ENCODE measurements around the gene IGDCC3. TPM values are rescaled to one million over a fixed set of nuclear protein-coding genes. Genes with fewer than 3 reads are reported as not detected.
A peak's percentile ranks its signal among the peaks of the same experiment; 100 is the strongest.

IGDCC3 gene
- total and polyA plus RNA-seq, 2 of the 8 experiments (the other 6 are each of a cell fraction or from before 2014, with no cell fraction given) = 26.8 to 45.7 TPM

DNA sequence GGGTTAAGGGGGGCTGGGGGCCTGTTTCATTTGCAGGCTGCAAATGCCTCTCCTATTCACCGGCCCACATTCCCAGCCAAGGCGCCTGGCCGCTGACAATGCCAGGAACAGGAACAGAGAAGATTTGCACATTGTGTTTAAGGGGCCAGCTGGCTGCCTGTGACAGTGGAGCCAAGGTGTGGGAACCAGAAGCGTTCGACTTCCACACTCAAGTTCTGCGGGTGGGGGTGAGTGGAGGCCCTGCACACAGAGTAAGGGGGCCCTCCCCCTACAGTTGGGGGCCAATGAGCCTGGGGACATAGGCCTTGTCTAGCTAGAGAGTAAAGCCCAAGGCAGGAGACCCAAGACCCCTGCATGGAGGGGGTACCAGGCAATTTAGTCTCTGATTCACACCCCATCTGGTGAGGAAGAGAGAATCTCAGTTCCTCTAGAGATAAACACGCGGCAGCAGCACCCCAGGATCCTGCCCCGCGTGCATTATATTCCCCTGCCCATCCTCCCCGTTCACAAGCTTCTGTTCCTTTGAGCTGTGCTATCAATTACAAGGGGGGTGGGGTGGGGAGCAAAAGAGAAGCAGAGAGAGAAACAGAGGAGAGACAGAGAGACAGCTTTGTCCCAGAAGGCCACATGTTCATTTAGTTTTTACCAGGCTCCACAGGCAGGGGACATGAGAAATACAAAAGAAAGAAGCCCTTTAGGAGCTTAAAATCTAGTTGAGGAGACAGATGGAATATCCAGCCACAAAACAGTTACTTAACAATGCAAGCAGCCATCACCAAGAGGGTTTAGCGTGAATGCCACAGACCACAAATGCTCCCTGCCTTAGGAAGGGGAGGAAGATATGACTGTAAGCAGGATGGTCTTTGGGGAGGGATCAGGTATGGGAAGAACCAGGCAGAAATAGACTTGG is 9.2 kb downstream of the IGDCC3 start (continued):
- TF ChIP-seq EP300 (IDR thresholded peaks at IDR 0.05; ENCODE audit: borderline replicate concordance in 1 of 2, low read depth in 2 of 2, low read length in 2 of 2) (no peak), YY1 (IDR thresholded peaks at IDR 0.05; ENCODE audit: low read depth, low read length) (no peak), CHD1 (IDR thresholded peaks at IDR 0.05; ENCODE audit: low read depth, low read length) (no peak), POLR2AphosphoS5 (IDR thresholded peaks at IDR 0.05; ENCODE audit: low read depth, low read length) (0 out of 2 replicates have a peak, but pooled peaks have one; percentile 32), RNF2 (IDR thresholded peaks at IDR 0.05; ENCODE audit: borderline replicate concordance, low read depth, low read length, missing control alignments, poor library complexity, severe bottlenecking) (no peak), CHD2 (IDR thresholded peaks at IDR 0.05; ENCODE audit: low read length) (peak; percentile 26; the same call in 1 of the 2 replicates), SRF (IDR thresholded peaks at IDR 0.05; ENCODE audit: low read depth, low read length) (no peak), JUND (IDR thresholded peaks at IDR 0.05; ENCODE audit: low read length) (no peak), BACH1 (IDR thresholded peaks at IDR 0.05; ENCODE audit: low read length) (no peak), TEAD4 (IDR thresholded peaks at IDR 0.05; ENCODE audit: low read depth, low read length) (peak; percentile 77), CBX8 (IDR thresholded peaks at IDR 0.05; ENCODE audit: borderline replicate concordance, low read depth, low read length) (no peak), KDM5A (IDR thresholded peaks at IDR 0.05; ENCODE audit: low read length) (no peak), SIX5 (IDR thresholded peaks at IDR 0.05; ENCODE audit: low read depth, low read length) (no peak), RBBP5 (IDR thresholded peaks at IDR 0.05; ENCODE audit: borderline replicate concordance, low read depth, low read length) (no peak; the same call in 1 of the 2 replicates), KDM4A (IDR thresholded peaks at IDR 0.05; ENCODE audit: low read depth, low read length, severe bottlenecking) (no peak)
- TF ChIP-seq, protein P1, sequence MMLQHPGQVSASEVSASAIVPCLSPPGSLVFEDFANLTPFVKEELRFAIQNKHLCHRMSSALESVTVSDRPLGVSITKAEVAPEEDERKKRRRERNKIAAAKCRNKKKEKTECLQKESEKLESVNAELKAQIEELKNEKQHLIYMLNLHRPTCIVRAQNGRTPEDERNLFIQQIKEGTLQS (IDR thresholded peaks at IDR 0.05; ENCODE audit: insufficient read depth, low read depth, low read length) = no peak
- TF ChIP-seq, protein P2, sequence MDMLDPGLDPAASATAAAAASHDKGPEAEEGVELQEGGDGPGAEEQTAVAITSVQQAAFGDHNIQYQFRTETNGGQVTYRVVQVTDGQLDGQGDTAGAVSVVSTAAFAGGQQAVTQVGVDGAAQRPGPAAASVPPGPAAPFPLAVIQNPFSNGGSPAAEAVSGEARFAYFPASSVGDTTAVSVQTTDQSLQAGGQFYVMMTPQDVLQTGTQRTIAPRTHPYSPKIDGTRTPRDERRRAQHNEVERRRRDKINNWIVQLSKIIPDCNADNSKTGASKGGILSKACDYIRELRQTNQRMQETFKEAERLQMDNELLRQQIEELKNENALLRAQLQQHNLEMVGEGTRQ (IDR thresholded peaks at IDR 0.05; ENCODE audit: low read length) = no peak
- TF ChIP-seq, protein P3, sequence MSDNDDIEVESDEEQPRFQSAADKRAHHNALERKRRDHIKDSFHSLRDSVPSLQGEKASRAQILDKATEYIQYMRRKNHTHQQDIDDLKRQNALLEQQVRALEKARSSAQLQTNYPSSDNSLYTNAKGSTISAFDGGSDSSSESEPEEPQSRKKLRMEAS (IDR thresholded peaks at IDR 0.05) = peak; percentile 13; the same call in 1 of the 2 replicates

Measured in H1 (cell line).